ENCODE results near the gene IGSF21.
"Not testable (repeated sequence)": the region's sequence is repeated elsewhere in the genome, so short reads cannot be mapped to it uniquely, and the experiment has no call there.

Gene IGSF21

DNA sequence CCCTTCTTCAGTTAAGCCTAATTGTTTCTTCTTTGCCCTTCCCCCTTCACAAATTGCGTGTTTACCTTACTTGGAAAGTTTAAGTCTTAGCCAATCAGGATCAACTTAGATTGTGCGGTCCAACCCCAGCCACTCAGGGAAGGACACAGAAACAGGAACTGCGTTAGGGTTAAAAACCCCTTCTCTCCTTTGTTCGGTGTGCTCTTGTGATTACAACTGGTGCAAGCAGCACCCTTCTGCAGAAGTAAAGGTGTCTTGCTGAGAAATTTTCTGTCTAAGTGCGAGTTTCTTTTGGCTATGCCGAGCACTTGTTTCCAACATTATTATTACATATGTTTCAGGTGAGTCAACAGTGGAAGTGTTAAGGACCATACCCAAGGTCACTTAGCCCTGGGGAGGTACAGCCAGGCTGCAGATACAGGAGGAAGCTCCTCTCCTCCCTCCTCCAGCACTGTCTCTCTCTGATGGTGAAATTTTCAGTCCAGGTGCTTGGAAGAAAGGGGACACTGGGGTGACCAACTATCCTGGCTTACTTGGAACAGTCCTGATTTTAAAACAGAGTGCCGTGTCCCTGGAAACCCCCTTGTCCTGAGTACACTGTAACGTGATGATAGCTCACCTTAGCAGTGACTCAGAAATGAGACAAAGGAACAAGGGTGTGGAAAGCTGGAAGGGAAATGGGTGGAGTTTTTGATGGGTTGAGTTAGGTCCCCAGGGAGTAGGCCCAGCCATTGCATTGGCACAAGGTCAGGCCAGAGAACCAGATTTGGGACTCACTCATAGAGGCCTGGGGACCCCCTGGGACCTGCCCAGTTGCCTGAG lies 304.4 kb downstream of the IGSF21 start:
- no peak for DNase-seq

GRCh38 chr1:18412882-18413353 lies 305.3 kb downstream of the IGSF21 start:
- no peak for DNase-seq

DNA sequence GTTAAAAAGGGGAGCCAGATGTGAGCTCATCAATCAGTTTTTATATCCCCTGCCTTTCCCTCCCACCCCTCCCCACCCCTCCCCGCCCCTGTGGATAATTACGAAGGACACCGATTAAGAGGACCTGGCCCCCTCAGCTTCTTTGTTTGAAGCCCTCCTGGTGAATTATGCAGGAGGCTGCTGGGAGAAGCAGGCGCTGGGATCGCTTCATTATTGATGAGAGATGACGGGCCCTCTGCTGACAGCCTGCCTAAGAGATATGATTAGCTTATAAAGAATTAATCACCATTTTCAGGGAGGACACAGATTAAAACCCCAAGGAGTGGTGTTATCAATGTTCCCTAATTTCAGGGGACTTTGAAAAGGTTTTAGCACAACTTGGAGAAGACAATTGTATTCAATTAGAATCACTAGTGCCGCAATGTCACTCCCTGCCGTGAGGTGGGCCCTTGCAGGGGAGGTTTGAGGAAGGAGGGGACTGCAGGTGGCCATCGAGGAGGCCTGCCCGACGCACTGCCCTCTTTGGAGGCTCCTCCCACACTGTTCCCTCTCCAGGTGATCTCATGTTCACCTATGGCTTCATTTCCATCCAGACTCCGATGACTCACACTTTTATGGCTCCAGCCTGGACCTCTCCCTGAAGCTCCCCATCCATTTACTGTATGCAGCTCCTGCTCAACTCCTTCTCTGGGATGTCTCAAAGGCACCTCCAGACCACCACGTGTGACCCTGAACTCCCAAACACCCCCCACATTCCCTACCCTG lies 306.1 kb downstream of the IGSF21 start:
- no peak for DNase-seq

- DNase-seq, result no peak
Measured at GRCh38 chr1:18414321-18414720, 306.7 kb downstream of the IGSF21 start.

DNA sequence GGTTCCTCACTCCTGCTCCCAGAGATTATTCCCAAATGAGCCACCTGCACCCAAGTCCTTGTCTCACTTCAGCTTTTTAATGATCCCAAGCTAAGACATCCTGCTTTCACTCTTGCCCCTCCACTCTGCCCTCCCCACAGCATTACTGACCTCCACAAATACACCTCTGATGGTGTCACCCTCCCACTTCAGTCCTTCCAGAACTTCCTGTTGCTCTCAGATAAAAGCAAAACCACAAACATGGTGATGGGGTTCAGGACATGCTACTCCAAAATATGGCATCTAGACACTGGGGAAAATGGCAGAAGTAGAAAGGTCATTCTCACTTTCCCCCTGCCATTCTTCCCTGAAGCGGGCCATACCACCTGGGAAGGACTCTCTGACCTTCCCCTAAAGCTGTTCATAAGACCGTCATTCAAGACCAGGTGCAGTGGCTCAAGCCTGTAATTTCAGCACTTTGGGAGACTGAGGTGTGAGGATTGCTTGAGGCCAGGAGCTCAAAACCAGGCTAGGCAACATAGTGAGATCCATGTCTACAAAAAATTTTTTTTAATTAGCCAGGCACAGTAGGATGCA lies 307.4 kb downstream of the IGSF21 start:
- no peak for DNase-seq

- DNase-seq, result no peak
Measured at GRCh38 chr1:18415448-18416027, 307.9 kb downstream of the IGSF21 start.

DNA sequence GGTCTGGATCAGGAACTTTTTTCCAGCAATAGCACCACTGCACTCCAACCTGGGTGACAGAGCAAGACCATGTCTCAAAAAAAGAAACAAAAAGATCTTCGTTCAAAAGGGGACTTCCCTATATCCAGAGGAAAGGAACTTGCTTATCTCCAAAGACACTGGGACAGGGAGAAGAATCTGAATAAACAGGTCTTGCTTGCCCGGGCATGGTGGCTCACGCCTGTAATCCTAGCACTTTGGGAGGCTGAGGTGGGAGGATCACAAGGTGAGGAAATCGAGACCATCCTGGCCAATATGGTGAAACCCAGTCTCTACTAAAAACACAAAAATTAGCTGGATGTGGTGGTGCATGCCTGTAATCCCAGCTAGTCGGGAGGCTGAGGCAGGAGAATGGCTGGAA lies 308.5 kb downstream of the IGSF21 start:
- DNase-seq, result not testable (repeated sequence)

- no peak for DNase-seq
Measured at GRCh38 chr1:18417316-18418269, 310.0 kb downstream of the IGSF21 start.

- DNase-seq, result no peak
Measured at GRCh38 chr1:18419113-18419844, 311.7 kb downstream of the IGSF21 start.

DNA sequence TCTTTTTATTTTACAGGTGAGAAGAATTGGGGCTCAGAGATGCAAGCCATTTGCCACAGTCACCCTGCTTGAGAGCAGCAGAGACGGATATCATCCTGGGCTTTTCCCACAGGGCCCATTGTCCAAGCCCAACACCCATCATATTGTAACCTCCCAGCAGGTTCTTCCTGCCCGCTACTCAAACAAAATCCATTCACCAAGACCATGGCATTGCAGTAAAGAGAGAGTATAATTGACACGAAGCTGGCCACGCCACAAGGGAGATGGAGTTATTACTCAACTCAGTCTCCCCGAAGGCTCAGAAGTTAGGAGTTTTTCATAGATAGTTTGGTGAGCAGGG lies 312.2 kb downstream of the IGSF21 start:
- no peak for DNase-seq

DNA sequence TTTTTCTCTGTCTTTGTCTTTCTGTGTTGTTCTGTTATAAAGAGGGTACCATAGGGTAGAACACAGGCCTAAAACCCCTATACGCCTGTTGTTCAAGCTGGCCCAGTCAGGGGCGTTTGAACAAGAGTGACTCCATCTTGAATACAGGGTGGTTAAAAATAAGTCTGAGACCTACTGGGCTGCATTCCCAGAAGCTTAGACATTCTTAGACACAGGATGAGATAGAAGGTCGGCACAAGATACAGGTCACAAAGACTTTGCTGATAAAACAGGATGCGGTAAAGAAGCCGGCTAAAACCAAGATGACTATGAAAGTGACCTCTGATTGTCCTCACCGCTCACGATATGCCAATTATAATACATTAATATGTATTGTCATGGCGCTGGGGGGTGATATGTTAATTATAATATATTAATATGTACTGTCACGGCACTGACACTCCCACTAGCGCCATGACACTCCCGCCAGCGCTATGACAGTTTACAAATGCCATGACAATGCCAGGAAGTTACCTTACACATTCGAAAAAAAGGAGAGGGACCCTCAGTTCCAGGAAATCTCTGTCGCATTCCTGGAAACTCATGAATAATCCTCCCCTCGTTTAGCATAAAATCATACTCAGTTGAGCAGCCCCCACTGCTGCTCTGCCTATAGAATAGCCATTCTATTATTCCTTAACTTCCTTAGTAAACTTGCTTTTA lies 314.6 kb downstream of the IGSF21 start:
- DNase-seq, result no peak

DNA sequence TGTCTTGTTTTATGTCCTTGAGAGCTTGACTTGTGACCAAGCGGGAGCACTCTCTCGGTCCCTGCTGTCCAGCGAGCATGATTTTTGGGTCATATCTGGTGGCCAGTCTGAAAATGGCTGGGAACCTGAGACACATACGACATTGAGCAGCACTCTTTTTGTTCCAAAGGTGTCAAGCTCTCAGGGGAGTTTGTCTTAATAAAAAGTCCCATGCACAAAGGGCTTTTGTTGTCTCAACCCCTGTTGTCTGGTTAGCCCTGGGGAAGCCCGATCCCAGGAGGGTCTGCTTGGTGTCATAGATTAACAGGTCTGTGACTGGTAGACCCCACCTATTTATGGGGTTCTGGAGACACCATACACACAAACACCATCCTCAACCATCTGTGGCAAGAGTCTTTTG lies 315.4 kb downstream of the IGSF21 start:
- no peak for DNase-seq

- DNase-seq, result no peak
Measured at GRCh38 chr1:18426580-18426979, 319.0 kb downstream of the IGSF21 start.

All from T-helper 9 cell (primary cell).